Upper lobe of right lung (tissue), 1 donor: ENCODE data around the gene PELI2. TPM values are rescaled to one million over a fixed set of nuclear protein-coding genes. Genes with fewer than 3 reads are reported as not detected.

Experiments used
- ATAC-seq: fragments of 200-7000 bp; cut with Tn5 transposase; one replicate; pipeline ENCODE4 v1.9.1; 2020; ENCODE audit warnings: mild to moderate bottlenecking, moderate library complexity
- DNase-seq: peaks from one replicate; pipeline ENCODE4 v3.0.0-alpha.2; 2020
- H3K27ac ChIP-seq: fragments of 200-600 bp; one replicate; pipeline ENCODE4 v1.8.0; 2022
- H3K27me3 ChIP-seq: fragments of 200-600 bp; one replicate; pipeline ENCODE4 v1.8.0; 2022; ENCODE audit warnings: mild to moderate bottlenecking
- H3K36me3 ChIP-seq: fragments of 200-600 bp; one replicate; pipeline ENCODE4 v1.8.0; 2022
- H3K4me1 ChIP-seq: fragments of 200-600 bp; one replicate; pipeline ENCODE4 v1.8.0; 2022
- H3K4me3 ChIP-seq: fragments of 200-600 bp; one replicate; pipeline ENCODE4 v1.8.0; 2022; ENCODE audit warnings: mild to moderate bottlenecking
- H3K9me3 ChIP-seq: fragments of 200-600 bp; one replicate; pipeline ENCODE4 v1.8.0; 2022
- intact Hi-C: fragments of 100-400 bp; cut with DNase I; formaldehyde crosslinking; loops from one replicate; pipeline ENCODE4 v1.11.0; 2022
- total RNA-seq: library from RNA; stranded (reverse); fragmentation: NEBNext Ultra II Directional; extraction: Animal tissue kit (Norgen Biotek cat#: 25700); gene quantifications from one replicate; pipeline ENCODE4 v1.2.1, GENCODE V29; 2021
- TF ChIP-seq, protein P1 (sequence below): fragments of 200-600 bp; IDR thresholded peaks from one replicate; pipeline ENCODE4 v1.8.0; 2022; ENCODE audit warnings: antibody characterized with exemption
- donor health status: DM: no; HTN: yes; CAD: no; lungs with severe emphysema.

The PELI2 gene
- total RNA-seq, 1 donor from 2014 or later = 25.7 TPM

DNA sequence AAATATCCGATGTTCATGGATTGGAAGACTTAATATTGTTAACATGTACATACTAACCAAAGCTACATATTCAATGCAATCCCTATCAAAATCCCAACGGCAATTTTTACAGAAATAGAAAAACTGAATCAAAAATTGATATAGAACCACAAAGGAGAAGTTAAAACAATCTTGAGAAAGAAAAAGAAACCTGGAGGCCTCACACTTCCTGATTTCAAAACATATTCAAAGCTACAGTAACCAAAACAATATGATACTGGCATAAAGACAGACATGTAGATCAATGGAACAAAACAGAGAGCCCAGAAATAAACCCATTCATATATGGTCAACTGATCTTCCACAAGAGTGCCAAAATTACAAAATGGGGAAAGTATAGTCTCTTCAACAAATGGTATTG lies 5.4 kb upstream of the PELI2 start:
- intact Hi-C loops = no loop called here
- Histone ChIP-seq H3K4me3 (no peak overlapping the region), H3K4me1 (peaks cover 6% of the 10 kb centered on the region), H3K9me3 (no peaks in the 10 kb centered on the region), H3K36me3 (no peaks in the 10 kb centered on the region), H3K27me3 (no peaks in the 10 kb centered on the region), H3K27ac (no peak overlapping the region)
- ATAC-seq = no peak
- DNase-seq = no peak
- TF ChIP-seq, protein P1, sequence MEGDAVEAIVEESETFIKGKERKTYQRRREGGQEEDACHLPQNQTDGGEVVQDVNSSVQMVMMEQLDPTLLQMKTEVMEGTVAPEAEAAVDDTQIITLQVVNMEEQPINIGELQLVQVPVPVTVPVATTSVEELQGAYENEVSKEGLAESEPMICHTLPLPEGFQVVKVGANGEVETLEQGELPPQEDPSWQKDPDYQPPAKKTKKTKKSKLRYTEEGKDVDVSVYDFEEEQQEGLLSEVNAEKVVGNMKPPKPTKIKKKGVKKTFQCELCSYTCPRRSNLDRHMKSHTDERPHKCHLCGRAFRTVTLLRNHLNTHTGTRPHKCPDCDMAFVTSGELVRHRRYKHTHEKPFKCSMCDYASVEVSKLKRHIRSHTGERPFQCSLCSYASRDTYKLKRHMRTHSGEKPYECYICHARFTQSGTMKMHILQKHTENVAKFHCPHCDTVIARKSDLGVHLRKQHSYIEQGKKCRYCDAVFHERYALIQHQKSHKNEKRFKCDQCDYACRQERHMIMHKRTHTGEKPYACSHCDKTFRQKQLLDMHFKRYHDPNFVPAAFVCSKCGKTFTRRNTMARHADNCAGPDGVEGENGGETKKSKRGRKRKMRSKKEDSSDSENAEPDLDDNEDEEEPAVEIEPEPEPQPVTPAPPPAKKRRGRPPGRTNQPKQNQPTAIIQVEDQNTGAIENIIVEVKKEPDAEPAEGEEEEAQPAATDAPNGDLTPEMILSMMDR = no peak

DNA sequence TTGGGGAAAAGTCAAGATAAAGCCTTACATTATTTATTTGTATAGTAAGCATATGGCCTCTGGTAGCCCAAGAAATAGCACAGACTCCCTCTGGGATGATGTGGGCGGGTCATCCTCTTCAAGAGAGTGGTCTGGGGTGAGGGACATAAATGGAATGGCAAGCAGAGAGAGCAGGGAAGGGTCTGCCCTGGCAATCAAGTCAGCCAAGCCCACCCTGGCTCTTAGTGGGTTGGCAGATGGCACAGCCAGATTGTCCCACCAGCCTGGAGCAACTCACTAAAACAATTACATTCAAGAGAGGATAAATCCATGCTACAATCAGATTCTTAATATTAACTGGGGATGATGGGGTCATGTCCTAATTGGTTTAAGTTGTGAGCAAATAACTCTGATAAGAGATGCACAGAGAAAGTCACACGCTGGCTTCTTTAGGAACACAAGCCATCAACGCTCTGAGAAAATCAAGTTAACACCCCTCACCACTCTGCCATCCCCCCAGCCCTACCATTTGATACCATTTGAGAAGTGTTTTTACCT lies 2.8 kb upstream of the PELI2 start:
- H3K4me3 ChIP-seq = no peak overlapping the region
- intact Hi-C loops = no loop called here
- DNase-seq = no peak
- no peaks in the 10 kb centered on the region for H3K9me3 ChIP-seq
- no peak overlapping the region for H3K27ac ChIP-seq
- H3K36me3 ChIP-seq = no peaks in the 10 kb centered on the region
- H3K27me3 ChIP-seq = no peaks in the 10 kb centered on the region
- TF ChIP-seq, protein P1 = no peak
- H3K4me1 ChIP-seq = peaks cover 16% of the 10 kb centered on the region
- no peak for ATAC-seq

DNA sequence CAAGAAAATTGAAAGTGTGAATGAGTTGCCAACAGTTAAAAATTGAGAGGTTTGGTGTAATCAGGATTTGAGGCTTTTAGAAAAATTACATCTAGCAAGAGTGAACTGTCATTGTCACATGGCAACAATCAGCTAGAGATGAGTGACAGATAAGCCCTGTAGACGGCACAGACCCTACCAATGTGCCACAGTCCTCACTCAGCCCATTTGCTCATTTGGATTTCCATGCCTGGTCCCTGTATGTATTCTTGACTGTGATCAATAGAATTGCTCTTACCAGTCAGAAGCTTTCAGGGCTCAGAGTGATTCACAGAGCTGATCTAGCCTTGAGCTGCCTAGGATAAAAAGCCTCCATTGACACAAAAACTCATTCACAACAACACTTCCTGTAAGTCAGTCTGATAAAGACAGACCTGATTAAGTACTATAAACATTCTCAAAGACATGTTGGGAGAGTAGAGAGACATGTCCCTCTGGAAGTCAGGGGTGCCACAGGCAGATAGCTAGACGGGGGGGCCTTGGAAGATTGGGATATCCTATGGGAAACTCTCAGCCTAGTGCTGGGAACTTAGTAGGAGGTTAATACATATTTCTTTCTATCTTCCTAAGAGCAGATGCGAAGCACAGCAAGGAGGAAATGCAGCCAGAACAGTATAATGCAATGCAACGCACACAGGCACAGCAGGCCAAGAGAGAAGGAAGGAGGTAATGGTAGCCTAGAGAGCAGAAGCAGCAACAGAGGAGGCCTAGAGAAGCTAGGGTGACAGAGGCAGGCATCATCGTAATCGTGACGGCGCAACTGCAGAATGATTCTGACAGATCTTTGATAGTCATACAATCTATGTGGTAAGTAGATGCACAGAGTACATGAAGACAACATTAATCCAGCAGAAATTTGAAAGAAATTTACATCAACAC lies 2.0 kb upstream of the PELI2 start:
- peak overlapping the region; percentile 55 for H3K27ac ChIP-seq
- intact Hi-C loops = no loop called here
- TF ChIP-seq, protein P1 = no peak

DNA sequence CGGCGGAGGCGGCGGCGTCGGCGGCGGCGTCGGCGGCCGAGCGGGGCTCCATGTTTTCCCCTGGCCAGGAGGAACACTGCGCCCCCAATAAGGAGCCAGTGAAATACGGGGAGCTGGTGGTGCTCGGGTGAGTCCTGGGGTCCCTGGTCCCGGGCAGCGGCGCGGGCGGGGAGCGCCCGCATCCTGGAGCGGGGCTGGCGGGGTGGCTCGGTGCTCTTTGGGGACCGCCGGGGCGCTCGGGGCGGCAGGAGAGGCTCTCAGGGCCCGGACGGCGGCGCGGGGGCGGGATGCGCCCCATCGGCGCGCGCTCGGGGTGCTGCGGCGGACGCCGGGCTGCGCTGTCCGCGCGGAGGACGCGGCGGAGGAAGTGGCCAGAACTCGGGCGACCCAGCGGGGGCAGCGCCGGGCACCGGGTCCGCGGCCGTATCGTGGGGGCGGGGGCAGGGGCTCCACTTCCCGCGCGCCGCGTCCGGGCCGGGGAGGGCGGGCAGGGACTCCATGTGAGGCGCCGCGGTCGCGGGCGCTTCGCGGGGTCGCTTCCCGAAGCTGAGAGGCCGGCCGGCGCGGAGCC lies 485 bp downstream of the PELI2 start:
- Histone ChIP-seq H3K36me3 (no peaks in the 10 kb centered on the region), H3K27me3 (no peaks in the 10 kb centered on the region), H3K9me3 (no peaks in the 10 kb centered on the region), H3K4me1 (peaks cover 33% of the 10 kb centered on the region), H3K4me3 (peak overlapping the region; percentile 88), H3K27ac (peak overlapping the region; percentile 83)
- TF ChIP-seq, protein P1 = no peak
- intact Hi-C loops = no loop called here
- DNase-seq (peak; percentile 77), ATAC-seq (peak; percentile 57)

More for the DNA sequence above, 2.0 kb upstream of the PELI2 start:
- H3K4me1 ChIP-seq = peaks cover 24% of the 10 kb centered on the region
- DNase-seq (no peak), ATAC-seq (no peak)
- H3K9me3 ChIP-seq = no peaks in the 10 kb centered on the region
- H3K36me3 ChIP-seq = no peaks in the 10 kb centered on the region
- no peaks in the 10 kb centered on the region for H3K27me3 ChIP-seq
- H3K4me3 ChIP-seq = no peak overlapping the region

DNA sequence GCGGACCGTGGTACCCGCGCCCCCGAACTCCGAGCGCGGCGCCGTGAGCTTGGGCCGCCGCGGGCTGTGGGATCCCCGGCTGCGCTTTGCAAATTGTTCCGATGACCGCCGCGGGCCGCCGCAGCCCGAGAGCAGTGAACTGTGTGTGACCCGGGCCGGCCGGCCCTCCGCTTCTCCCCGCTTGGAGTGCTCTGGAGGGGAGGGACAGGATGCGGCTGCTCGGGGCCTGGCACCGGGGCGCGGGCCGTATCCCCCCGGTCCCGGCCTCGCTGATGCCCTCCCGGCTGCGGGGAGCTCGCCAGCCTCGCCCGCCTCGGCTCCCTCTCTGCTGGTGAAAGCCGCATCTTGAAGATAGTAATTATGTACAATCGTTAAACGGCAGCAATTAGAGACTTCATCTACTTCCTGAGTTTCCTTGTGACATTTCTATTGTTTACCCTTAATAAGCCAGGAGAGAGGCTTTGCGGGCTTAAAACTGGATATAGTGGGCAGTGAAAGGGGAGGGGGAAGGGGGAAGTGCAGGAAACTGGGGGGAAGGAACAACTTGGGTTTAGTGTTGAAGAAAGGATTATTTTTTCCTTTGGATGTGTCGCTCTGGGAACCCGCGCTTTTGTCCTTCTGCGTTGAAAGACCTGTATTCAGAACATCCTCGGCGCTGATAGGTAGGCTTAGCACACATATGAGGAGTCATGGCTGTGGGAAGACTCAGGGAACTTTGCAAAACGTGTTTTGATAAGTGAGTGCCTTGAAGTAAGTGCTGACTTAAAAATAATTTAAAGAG lies 1.2 kb downstream of the PELI2 start:
- H3K36me3 ChIP-seq = no peaks in the 10 kb centered on the region
- ATAC-seq (peak; percentile 59), DNase-seq (peak; percentile 81)
- intact Hi-C loops = no loop called here
- no peaks in the 10 kb centered on the region for H3K9me3 ChIP-seq
- H3K4me3 ChIP-seq = peak overlapping the region; percentile 88
- peak overlapping the region; percentile 83 for H3K27ac ChIP-seq
- TF ChIP-seq, protein P1 = no peak
- H3K27me3 ChIP-seq = no peaks in the 10 kb centered on the region
- peaks cover 36% of the 10 kb centered on the region for H3K4me1 ChIP-seq
